CD4-positive, alpha-beta T cell (primary cell): ENCODE data around the gene PDE7B. TPM values are rescaled to one million over a fixed set of nuclear protein-coding genes. Genes with fewer than 3 reads are reported as not detected.

Experiments
- ATAC-seq: fragments of 200-7000 bp; cut with Tn5 transposase; one replicate; pipeline ENCODE4 v1.10.0; 2022; ENCODE audit warnings: mild to moderate bottlenecking; ENCODE audit not compliant: poor library complexity
- CTCF ChIA-PET: fragments of 350-600 bp; sonication (Branson Sonifier 250); formaldehyde crosslinking; loops from one replicate; lab custom pipeline; 2021; ENCODE audit warnings: antibody characterized with exemption, inconsistent platforms; lab: Charles Lee
- POLR2A ChIA-PET: fragments of 350-600 bp; sonication (Branson Sonifier 250); formaldehyde crosslinking; loops from one replicate; lab custom pipeline; 2021; ENCODE audit warnings: antibody characterized with exemption, inconsistent platforms; lab: Charles Lee
- DNase-seq, 14 experiments: peaks; one replicate each; pipeline ENCODE4 v3.0.0-alpha.2; 2013 to 2020; ENCODE audit warnings: mixed read lengths in 2 of 14
- H3K27ac ChIP-seq, 2 donors: one replicate each; pipeline versions ENCODE4 v1.5.1 to v1.7.0; 2013; ENCODE audit warnings: low read length in 2 of 2, low read depth in 1 of 2, mild to moderate bottlenecking in 1 of 2
- H3K27me3 ChIP-seq, 2 experiments: 1 replicate in 1 of 2; 2 replicates in 1 of 2; pipeline versions ENCODE4 v1.6.1 to v1.7.0; 2013; ENCODE audit warnings: low read length in 2 of 2, control low read depth in 1 of 2, mild to moderate bottlenecking in 1 of 2, moderate library complexity in 1 of 2; ENCODE audit not compliant: insufficient read depth in 2 of 2, control insufficient read depth in 1 of 2
- H3K36me3 ChIP-seq: one replicate; pipeline ENCODE4 v1.6.1; 2013; ENCODE audit warnings: low read length, control low read depth; ENCODE audit not compliant: insufficient read depth
- H3K4me1 ChIP-seq: one replicate; pipeline ENCODE4 v1.6.1; 2013; ENCODE audit warnings: low read length, control low read depth; ENCODE audit not compliant: insufficient read depth
- H3K4me3 ChIP-seq: one replicate; pipeline ENCODE4 v1.5.1; 2013; ENCODE audit warnings: mild to moderate bottlenecking, low read length, moderate library complexity
- H3K9me3 ChIP-seq, 2 experiments: 1 replicate in 1 of 2; 2 replicates in 1 of 2; pipeline versions ENCODE4 v1.6.1 to v1.7.0; 2013; ENCODE audit warnings: low read length in 2 of 2, mild to moderate bottlenecking in 2 of 2, control low read depth in 1 of 2, moderate library complexity in 1 of 2; ENCODE audit not compliant: control insufficient read depth in 1 of 2, insufficient read depth in 1 of 2
- H3K27ac Mint-ChIP-seq: one replicate; pipeline ENCODE4 v1.8.0; 2020; ENCODE audit warnings: mixed read lengths
- H3K27me3 Mint-ChIP-seq: one replicate; pipeline ENCODE4 v1.8.0; 2021; ENCODE audit warnings: mixed read lengths
- H3K36me3 Mint-ChIP-seq: one replicate; pipeline ENCODE4 v1.8.0; 2021; ENCODE audit warnings: low read depth, mixed read lengths
- H3K4me1 Mint-ChIP-seq: one replicate; pipeline ENCODE4 v1.8.0; 2021; ENCODE audit warnings: low read depth, mixed read lengths
- H3K4me3 Mint-ChIP-seq: one replicate; pipeline ENCODE4 v1.8.0; 2020; ENCODE audit warnings: mild to moderate bottlenecking, mixed read lengths
- H3K9me3 Mint-ChIP-seq: one replicate; pipeline ENCODE4 v1.8.0; 2020; ENCODE audit warnings: mixed read lengths
- CTCF ChIP-seq: fragments of 200-600 bp; IDR thresholded peaks from one replicate; pipeline ENCODE4 v1.8.0; 2022; ENCODE audit warnings: antibody characterized with exemption, mild to moderate bottlenecking
- intact Hi-C, 2 experiments: fragments of 100-400 bp; cut with DNase I in 1 of 2; cut with micrococcal nuclease in 1 of 2; formaldehyde crosslinking; loops; one replicate each; pipeline versions ENCODE4 v1.15.1 to v1.9.0; 2023 to 2025; cut with DNase I, micrococcal nuclease
- total RNA-seq, 174 experiments: library from RNA in 2 of 174; stranded (reverse) in 2 of 174; gene quantifications; one replicate each; pipeline ENCODE4 v1.2.3 and lab custom pipeline; 2021 to 2026

PDE7B gene
- total RNA-seq, 2 experiments from 2014 or later, result 0.25 to 0.34 TPM

DNA sequence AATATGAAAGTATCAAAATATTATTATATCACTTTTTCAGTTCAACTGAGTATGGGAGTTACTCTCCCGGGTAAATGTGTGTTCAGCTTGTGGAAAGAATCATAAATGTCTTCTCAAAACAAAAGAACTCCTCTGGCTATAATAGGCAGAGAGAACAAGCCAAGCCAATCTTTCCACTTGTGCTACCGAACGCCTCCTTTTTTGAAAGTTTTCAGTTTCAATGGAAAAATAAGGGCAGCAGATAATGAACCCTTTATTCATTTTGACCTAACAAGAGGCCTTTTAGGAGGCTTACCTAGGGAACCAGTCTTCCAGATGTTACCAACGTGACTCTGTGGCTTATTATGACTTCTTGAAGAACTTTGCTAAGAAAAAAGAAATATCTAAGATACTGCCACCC is 67.5 kb downstream of the PDE7B start:
- Mint-ChIP-seq H3K27me3 (no peaks in the 10 kb centered on the region), H3K4me3 (no peak overlapping the region), H3K9me3 (no peaks in the 10 kb centered on the region), H3K36me3 (no peaks in the 10 kb centered on the region), H3K4me1 (no peaks in the 10 kb centered on the region), H3K27ac (no peak overlapping the region)
- CTCF ChIA-PET, result no interaction called here
- DNase-seq, result no peak
- Histone ChIP-seq H3K27ac (no peak overlapping the region), H3K4me1 (no peaks in the 10 kb centered on the region), H3K27me3 (no peaks in the 10 kb centered on the region), H3K36me3 (no peaks in the 10 kb centered on the region), H3K4me3 (no peak overlapping the region), H3K9me3 (no peaks in the 10 kb centered on the region)
- intact Hi-C loops, result no loop called here
- no peak for TF ChIP-seq CTCF
- POLR2A ChIA-PET, result no interaction called here
- ATAC-seq, result no peak

- DNase-seq (no peak), ATAC-seq (no peak)
- H3K4me1 Mint-ChIP-seq, result no peaks in the 10 kb centered on the region
- Histone ChIP-seq H3K27ac (no peak overlapping the region), H3K4me3 (no peak overlapping the region), H3K27me3 (no peaks in the 10 kb centered on the region), H3K4me1 (no peaks in the 10 kb centered on the region), H3K9me3 (no peaks in the 10 kb centered on the region), H3K36me3 (no peaks in the 10 kb centered on the region)
- H3K27me3 Mint-ChIP-seq, result no peaks in the 10 kb centered on the region
- ChIA-PET CTCF (interaction anchor here (2.2 kb wide), 1 partner anchor 11 kb away, joined by 9 read pairs; no protein-coding TSS in a partner anchor), POLR2A (no interaction called here)
- no peaks in the 10 kb centered on the region for H3K9me3 Mint-ChIP-seq
- no peak overlapping the region for H3K4me3 Mint-ChIP-seq
- intact Hi-C loops, result no loop called here
- no peak for TF ChIP-seq CTCF
- no peaks in the 10 kb centered on the region for H3K36me3 Mint-ChIP-seq
- H3K27ac Mint-ChIP-seq, result no peak overlapping the region
Observed at GRCh38 chr6:135920689-135921088, 69.2 kb downstream of the PDE7B start.

DNA sequence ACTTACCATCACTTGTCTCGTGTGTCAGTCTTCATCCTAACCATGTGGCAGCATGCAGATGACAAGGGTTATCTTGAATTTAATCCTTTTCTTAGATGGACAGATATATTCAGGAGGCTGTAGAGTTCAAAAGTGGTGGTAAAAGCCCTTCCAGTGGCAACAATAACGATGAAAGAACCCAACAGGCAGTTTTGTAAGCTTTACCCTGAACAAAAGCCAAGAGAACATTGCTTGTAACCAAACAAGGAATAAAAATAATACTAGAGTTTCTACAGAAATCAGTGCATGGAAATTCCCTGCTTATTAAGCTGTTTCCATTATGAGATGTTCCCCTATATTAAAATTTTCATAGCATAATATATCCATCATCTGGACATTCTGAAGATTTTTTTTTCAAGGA is 69.7 kb downstream of the PDE7B start:
- Mint-ChIP-seq H3K27me3 (no peaks in the 10 kb centered on the region), H3K4me1 (no peaks in the 10 kb centered on the region), H3K36me3 (no peaks in the 10 kb centered on the region), H3K9me3 (no peaks in the 10 kb centered on the region), H3K4me3 (no peak overlapping the region), H3K27ac (no peak overlapping the region)
- Histone ChIP-seq H3K27me3 (no peaks in the 10 kb centered on the region), H3K9me3 (no peaks in the 10 kb centered on the region), H3K36me3 (no peaks in the 10 kb centered on the region), H3K4me1 (no peaks in the 10 kb centered on the region), H3K27ac (no peak overlapping the region), H3K4me3 (no peak overlapping the region)
- CTCF ChIA-PET, result interaction anchor here (2.2 kb wide), 1 partner anchor 11 kb away, joined by 9 read pairs; no protein-coding TSS in a partner anchor
- no peak for DNase-seq
- intact Hi-C loops, result no loop called here
- ATAC-seq, result no peak
- TF ChIP-seq CTCF, result no peak
- POLR2A ChIA-PET, result no interaction called here
